A673 (cell line): Measurements from ENCODE around the gene GHRH.

Source experiments
- CTCF ChIP-seq: fragments of 300-800, 200-600 bp; sonication (generic); conservative IDR thresholded peaks from 2 replicates; pipeline ENCODE4 v1.5.1; 2017; ENCODE audit warnings: low read depth, mild to moderate bottlenecking, antibody characterized with exemption, low read length, moderate library complexity, mixed read lengths
- EZH2 ChIP-seq: fragments of 200-600 bp; sonication (generic); IDR thresholded peaks from 2 replicates; pipeline ENCODE4 v1.6.1; 2017; ENCODE audit warnings: borderline replicate concordance, low read depth, mild to moderate bottlenecking, mixed read lengths, antibody characterized with exemption, low read length; ENCODE audit not compliant: poor library complexity, severe bottlenecking

GRCh38 chr20:37209661-37210314 lies 51.8 kb downstream of the GHRH start:
- TF ChIP-seq CTCF (no peak), EZH2 (no peak)
